SKM-1 (cell line): Measurements from ENCODE around the gene EXD3.

Experiments
- DNase-seq: peaks from one replicate; lab custom pipeline; 2025; ENCODE audit not compliant: unreplicated experiment; lab: John Stamatoyannopoulos, UW

EXD3 gene

GRCh38 chr9:137319739-137320551, 103.0 kb downstream of the EXD3 start:
- no peak for DNase-seq

DNA sequence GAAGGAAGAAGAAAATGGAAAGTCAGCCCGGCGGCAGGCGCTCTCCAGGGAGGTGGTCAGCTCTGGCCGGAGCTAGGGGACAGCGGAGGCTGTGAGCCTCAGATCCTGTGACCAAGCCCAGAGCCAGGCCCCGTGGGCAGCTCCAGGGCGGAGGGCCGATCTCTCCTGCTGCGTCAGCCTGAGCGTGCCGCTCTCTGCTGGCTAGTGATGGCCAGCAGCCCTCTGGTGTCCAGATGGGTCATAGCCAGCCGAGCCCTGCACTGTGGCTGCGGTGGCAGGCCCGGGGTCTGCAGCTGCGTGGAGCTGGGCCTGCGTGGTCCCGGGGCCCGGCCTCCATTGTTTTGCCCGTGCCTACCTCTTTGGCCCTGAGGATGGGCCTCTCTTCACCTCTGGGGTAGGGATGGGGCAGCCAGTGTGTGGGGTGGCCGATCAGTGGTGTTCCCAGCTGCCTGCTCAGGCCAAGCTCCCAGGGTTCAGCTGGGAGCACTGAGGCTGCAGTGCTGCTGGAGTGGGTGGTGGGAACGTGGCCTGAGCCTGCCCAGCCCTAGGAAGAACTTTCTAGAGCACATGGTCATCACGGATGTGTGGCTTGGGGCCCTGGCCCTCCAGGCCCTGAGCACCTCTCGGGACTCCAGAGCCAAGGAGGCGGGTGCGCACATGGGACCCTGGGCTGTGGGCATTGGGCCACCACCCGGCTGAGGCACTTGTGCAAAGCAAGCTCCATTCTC, 103.8 kb downstream of the EXD3 start:
- no peak for DNase-seq

- no peak for DNase-seq
These were observed 104.4 kb downstream of the EXD3 start for GRCh38 chr9:137318602-137319001.

- no peak for DNase-seq
These were observed 105.0 kb downstream of the EXD3 start for GRCh38 chr9:137317718-137318511.

DNA sequence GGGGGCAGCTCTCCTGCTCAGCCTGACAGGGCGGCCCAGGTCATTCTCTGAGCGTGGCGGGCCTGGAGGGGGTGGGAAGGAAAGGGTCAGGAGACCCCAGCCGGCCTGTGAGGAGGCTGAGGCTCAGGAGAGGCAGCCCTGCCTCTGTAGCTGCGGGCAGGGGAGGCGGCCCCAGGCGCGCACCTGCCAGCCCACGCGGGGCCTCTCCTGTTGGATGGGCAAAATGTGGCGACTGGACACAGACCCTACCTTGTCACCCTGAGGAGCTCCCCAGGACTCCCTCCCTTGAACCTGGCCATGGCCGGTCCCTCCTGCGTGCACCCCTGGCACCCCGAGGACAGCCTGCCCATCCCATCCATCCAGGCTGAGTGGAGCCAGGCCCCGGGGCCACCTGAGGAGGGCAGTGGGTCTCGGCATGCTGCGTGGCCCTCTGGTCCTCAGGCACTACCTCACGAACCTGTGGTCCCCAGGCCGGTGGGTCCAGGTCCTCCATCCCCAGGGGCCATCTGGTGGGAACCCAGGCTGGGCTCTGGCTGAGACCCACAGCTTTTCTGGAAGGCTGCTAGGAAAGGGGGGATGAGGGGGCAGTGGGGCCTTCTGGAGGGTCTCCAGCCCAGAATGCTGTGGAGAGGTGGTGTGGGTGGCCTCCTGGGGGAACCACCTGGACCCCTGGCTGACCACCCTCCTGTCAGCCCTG, 105.8 kb downstream of the EXD3 start:
- no peak for DNase-seq

- no peak for DNase-seq
These were observed 106.7 kb downstream of the EXD3 start for GRCh38 chr9:137316012-137316981.

DNA sequence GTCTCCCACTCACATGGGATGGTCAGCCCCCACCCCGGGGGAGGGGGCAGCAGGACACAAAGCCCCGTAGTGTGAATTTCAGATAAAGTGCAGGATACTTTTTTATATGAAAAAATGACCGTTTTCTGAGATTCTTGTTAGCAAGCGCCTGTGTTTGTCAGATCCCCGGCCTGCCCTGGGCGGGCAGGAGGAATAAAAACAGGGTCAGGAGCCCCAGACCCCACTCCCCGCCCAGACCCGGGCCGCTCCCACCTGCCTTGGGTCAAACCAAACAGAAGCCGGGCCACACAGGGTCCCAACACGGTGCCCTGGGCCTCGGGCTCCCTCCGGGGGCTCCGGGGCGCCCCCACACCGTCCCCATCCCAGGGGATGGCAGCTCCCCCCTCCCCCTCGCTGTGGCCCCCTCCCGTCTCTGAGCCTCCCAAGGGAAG, 107.4 kb downstream of the EXD3 start:
- no peak for DNase-seq

DNA sequence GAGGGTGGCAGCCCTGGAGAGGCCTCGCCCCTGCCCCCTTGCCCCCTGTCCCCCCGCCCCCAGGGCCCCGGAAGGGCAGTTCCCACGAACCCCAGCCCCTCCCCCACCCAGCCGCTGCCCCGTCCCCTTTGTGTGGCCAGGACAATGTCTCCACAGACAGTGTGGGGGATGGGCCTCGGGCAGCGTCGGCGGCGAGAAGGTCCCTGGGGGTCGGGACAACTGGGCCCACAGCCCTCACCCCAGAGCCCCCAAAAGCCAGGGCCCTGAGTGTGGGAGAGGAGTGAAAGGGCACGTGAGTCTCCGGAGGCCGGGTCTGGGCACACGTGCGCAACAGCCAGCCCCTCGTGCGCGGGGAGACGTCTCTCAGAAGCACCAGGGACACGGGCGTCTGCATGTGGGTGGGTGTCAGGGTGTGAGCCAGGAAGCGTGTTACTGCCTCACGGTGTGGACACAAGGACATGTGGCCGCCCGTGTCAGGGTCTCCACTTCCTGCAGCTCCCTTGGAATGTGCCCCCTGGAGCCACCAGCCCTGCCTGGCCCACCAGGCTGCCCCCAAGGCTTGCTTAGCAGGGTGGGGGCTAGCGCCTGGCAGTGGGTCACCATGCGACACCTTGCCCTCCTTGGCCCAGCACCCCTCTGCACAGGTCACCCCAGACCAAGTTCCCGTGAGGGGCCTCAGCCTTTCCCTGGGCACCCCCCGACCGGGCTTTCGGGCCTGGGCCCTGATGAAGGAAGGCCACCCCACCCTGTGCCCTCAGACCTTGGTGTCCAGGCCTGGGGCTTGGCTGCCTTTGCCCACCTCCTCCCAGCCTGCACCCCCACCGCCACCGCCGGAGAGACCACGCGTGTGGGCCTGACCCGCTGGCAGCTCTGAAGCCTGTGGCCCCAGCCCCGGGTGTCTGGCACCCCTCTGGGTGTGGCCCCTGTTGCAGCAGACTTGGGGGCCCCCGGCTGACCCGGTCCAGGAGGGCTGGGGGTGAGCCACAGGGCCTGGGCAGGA, 108.1 kb downstream of the EXD3 start:
- no peak for DNase-seq

DNA sequence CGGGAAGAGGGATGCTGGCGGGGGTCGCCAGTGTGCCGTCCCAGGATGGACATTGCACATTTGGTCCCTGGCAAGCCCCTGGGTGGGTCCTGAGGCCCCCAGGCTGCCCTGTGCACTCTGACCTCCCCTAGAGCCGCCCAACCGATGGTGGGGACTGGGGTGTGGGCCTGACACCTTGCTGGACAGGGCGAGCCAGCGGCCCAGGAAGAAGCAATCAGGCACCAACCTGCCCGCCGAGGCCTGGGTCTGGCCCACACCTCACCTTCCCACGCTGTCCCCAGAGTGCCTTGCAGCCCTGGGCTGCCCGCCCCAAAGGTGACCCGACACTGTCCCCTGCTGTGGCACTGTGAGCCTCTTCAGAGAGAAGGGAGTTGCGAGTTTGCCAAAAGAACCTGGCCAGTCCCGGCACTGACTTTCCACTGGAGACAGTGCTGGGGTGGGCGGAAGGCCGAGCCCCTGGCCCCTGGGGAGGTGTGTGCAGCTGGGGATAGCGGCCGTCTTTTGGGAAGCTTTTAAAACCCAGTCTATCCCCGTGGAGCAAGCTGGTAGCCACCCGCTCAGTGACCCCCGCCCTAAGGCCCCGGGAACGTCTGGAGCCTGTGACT, 108.9 kb downstream of the EXD3 start:
- DNase-seq, result no peak

DNA sequence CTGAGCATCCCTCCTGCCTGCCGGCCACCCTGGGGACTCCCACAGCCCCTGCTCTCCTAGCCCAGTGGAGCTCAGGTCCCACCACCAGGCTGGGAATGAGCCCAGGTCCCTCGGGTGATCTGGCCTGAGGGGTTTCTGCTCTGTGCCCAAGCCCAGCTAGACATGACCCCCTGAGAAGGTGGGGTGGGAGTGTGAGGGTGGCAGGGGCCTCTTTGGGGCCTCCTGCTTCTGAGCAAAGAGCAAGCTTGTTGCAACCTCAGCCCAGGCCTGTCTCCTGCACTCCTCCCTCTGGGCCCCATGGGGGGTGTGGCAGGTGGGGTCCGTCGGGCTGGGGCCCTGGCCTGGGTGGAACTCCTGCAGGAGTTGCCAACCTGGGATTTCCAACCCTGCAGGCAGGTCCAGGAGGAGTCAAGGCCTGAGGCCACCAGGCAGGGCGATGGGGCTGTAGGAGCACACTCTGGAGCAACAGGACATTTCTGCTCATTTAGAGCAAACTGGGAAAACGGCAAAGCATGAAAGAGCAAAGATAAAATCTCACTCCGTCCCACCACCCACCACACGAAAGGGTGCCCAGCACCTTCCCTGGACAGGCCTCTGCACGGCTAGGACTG, 109.5 kb downstream of the EXD3 start:
- DNase-seq, result no peak

- DNase-seq, result no peak
These were observed 110.1 kb downstream of the EXD3 start for GRCh38 chr9:137312852-137313325.

DNA sequence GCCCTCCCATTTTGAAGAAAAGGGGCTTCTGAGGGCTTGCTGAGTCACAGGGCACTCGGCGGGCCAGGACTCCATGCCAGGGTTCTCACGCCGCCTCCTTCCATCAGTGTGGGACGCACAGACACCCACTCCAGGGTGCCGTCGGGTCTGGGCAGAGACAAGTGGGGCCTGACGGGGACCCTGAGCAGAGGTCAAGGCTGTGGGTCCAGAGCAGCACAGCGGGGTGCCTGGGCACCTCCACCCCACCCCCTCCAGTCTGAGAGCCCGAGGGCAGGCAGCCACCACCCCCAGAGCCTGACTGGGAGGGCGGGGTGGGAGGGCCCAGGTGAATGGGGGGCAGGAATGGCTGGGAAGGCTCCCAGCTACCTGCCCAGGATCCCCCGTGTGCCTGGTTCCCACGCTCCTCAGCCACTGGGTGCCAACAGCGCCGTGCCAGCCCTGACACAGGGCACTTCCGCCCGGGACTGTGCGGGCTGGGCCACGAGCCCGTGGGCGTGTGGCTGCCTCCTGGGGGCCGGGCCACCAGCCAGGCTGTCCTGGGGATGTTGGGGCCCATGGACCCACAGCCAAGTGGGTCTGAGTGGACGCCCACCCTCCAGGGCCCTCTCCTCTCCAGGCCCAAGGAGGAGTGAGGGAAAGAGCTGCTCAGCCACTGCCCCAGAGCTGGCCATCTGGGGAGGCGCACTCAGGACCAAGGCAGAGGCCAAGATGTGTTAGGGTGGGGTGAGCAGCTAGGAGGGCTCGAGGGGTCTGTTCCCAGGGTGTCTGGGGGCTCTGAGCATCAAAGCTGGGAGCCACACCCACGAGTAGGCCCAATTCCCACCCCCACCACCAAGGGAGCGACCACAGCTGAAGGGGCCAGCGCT, 110.7 kb downstream of the EXD3 start:
- no peak for DNase-seq

DNA sequence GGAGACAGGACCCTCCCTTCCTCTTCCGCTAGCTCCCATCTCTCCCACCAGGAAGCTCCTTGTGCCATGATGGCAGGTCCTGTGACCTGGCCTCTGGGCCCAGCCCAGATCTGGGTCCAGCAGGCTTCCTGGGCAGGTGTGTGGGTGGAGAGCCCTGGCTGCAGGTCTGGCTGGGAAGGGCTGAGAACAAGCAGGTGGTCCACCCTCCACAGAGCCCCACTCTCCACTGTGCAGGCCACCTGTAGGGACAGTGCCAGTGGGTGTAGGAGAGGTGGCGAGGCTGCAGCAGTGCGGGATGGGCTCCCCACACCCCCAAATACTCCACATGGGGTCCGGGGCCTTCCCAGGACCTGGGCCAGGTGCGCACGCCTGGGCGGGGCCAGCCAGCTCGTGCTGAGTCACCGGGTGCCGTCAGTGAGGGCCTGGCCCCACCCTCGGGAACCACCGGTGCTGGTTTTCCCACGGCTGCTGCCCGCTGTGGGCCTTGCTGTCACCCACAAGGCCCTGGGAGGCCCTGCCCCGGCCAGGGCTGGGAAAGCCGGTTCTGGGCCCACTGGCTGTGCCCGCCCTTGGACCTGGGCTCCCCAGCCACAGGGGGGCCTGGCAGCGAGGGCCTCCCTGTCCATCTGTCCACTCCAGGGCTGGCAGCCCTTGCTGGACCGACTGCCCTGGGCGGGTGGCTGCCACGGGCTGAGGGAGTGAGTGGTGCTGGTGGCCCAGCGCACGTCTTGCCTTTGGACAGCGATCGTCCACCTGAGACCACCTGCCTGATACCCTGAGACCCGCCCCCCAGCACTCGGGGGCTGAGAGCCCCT, 111.6 kb downstream of the EXD3 start:
- DNase-seq, result no peak

- DNase-seq, result no peak
These were observed 112.5 kb downstream of the EXD3 start for GRCh38 chr9:137310189-137311052.
